ENCODE measurements around the gene LNX1.
A peak's percentile ranks its signal among the peaks of the same experiment; 100 is the strongest.

Gene LNX1

DNA sequence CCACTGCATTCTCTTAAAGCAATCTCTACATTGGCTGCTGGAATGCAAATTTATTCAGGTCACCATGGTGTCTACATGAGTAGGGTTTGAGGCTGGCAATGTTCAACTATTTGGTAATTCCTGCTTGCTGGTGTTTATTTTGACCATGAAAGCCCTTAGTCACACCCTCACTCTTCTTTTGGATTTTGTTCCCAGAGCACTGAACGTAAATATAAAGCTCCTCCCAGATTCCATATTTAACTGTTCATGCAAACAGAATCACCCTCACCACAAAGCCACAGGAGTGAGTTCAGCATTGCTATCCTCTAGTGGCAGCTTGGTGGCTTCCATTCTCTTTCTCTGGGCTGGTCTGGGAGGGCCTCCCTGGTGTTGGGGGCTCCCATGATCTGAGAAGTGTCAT is 82.8 kb downstream of the LNX1 start:
- no peak overlapping the region for H4K5ac ChIP-seq (ENCODE audit: low read length)
- no peaks in the 10 kb centered on the region for H3K79me2 ChIP-seq (ENCODE audit: control insufficient read depth, insufficient read depth, low read length)
- DNase-seq: no peak
- H3K23ac ChIP-seq (ENCODE audit: low read length): no peak overlapping the region
- H3K56ac ChIP-seq (ENCODE audit: low read length): no peak overlapping the region
- no peak overlapping the region for H3K4ac ChIP-seq (ENCODE audit: low read depth, low read length)
- H3K4me2 ChIP-seq (ENCODE audit: low read length): no peak overlapping the region
- H2BK15ac ChIP-seq (replicated peaks; ENCODE audit: low read depth): no peak overlapping the region
- WGBS (ENCODE audit: extremely low coverage, insufficient coverage, low lambda C conversion rate): no CpG with 5 or more reads among the region's 1 CpG
- no peaks in the 10 kb centered on the region for H3K79me1 ChIP-seq (ENCODE audit: low read length)
- H2AK5ac ChIP-seq (ENCODE audit: low read length): no peak overlapping the region
- H3K36me3 ChIP-seq (ENCODE audit: control insufficient read depth, insufficient read depth, low read length): no peaks in the 10 kb centered on the region
- no peak overlapping the region for H4K8ac ChIP-seq (ENCODE audit: low read depth, low read length)
- no peak overlapping the region for H3K4me3 ChIP-seq (ENCODE audit: low read length)
- H3K18ac ChIP-seq (ENCODE audit: low read length): no peak overlapping the region
- H2BK5ac ChIP-seq (ENCODE audit: low read length): no peak overlapping the region
- H2BK120ac ChIP-seq (ENCODE audit: low read depth, low read length): no peak overlapping the region
- no peak overlapping the region for H3K9ac ChIP-seq (ENCODE audit: low read length)
- H3K27me3 ChIP-seq (ENCODE audit: insufficient read depth, low read length, poor library complexity): no peaks in the 10 kb centered on the region
- H3K27ac ChIP-seq (ENCODE audit: low read depth, low read length): no peak overlapping the region
- no peaks in the 10 kb centered on the region for H3K4me1 ChIP-seq (ENCODE audit: control insufficient read depth, low read depth, low read length)

DNA sequence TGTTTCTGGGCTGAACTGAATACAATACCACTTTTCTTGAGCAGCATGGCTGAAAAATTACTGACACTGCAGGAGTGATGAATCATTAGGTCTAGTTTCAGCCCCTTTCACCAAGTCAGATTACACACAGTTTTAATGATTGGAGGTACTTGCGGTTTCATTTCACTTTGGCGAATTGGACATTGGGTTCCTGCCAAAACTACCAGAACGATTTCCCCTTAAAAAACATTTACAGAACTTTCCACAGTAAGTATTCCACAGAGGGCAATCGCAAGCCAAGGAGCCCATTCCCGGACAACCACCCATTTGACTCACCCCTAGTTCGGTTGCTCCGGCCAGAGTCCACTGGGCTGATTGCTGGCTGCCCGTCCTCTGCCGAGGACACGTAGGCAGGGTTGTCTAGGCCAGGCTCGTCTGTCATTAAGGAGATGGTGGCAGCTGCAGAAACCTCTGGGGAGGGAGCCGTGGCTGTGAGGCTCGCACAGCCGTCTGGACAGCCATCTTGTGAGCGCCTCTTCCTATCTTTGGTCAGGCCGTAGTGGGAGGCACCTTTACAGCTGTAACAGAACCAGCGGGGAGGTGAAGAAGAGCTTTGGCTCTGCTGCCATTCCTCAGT is 83.5 kb downstream of the LNX1 start:
- no peak overlapping the region for H4K8ac ChIP-seq (ENCODE audit: low read depth, low read length)
- H3K27me3 ChIP-seq (ENCODE audit: insufficient read depth, low read length, poor library complexity): no peaks in the 10 kb centered on the region
- H3K56ac ChIP-seq (ENCODE audit: low read length): no peak overlapping the region
- no peak overlapping the region for H2BK5ac ChIP-seq (ENCODE audit: low read length)
- H3K23ac ChIP-seq (ENCODE audit: low read length): no peak overlapping the region
- no peaks in the 10 kb centered on the region for H3K79me2 ChIP-seq (ENCODE audit: control insufficient read depth, insufficient read depth, low read length)
- WGBS (ENCODE audit: extremely low coverage, insufficient coverage, low lambda C conversion rate): no CpG with 5 or more reads among the region's 17 CpGs
- no peaks in the 10 kb centered on the region for H3K4me1 ChIP-seq (ENCODE audit: control insufficient read depth, low read depth, low read length)
- H3K36me3 ChIP-seq (ENCODE audit: control insufficient read depth, insufficient read depth, low read length): no peaks in the 10 kb centered on the region
- H3K4ac ChIP-seq (ENCODE audit: low read depth, low read length): no peak overlapping the region
- H3K79me1 ChIP-seq (ENCODE audit: low read length): no peaks in the 10 kb centered on the region
- peak overlapping the region; percentile 32 for H3K18ac ChIP-seq (ENCODE audit: low read length)
- no peak for DNase-seq
- no peak overlapping the region for H2BK15ac ChIP-seq (replicated peaks; ENCODE audit: low read depth)
- no peak overlapping the region for H3K4me3 ChIP-seq (ENCODE audit: low read length)
- H3K4me2 ChIP-seq (ENCODE audit: low read length): no peak overlapping the region
- no peak overlapping the region for H4K5ac ChIP-seq (ENCODE audit: low read length)
- H2BK120ac ChIP-seq (ENCODE audit: low read depth, low read length): no peak overlapping the region
- no peak overlapping the region for H3K9ac ChIP-seq (ENCODE audit: low read length)
- H3K27ac ChIP-seq (ENCODE audit: low read depth, low read length): no peak overlapping the region
- H2AK5ac ChIP-seq (ENCODE audit: low read length): no peak overlapping the region

DNA sequence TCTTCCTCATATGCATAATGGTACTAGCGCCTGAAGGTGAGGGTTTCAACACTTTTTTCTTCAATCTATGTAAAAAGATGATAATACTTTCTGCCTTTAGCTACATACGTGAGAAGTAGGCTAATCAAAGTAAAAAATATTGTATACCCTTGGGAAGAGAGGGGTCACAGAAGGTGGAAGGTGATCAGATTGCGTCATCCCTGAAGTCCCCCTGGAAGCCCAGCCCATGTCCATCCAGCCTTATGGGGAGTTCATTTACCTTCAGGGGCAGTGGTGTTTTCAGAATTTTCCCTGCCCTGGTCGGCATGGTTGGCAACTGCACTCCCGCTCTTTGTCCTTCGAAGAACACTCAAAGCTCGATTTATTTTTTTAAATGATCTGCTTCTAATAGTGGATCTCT is 84.2 kb downstream of the LNX1 start:
- no CpG with 5 or more reads among the region's 7 CpGs for WGBS (ENCODE audit: extremely low coverage, insufficient coverage, low lambda C conversion rate)
- no peak overlapping the region for H4K5ac ChIP-seq (ENCODE audit: low read length)
- H3K9ac ChIP-seq (ENCODE audit: low read length): no peak overlapping the region
- H3K4me1 ChIP-seq (ENCODE audit: control insufficient read depth, low read depth, low read length): no peaks in the 10 kb centered on the region
- H2BK5ac ChIP-seq (ENCODE audit: low read length): no peak overlapping the region
- H3K23ac ChIP-seq (ENCODE audit: low read length): no peak overlapping the region
- H3K79me1 ChIP-seq (ENCODE audit: low read length): no peaks in the 10 kb centered on the region
- H3K27me3 ChIP-seq (ENCODE audit: insufficient read depth, low read length, poor library complexity): no peaks in the 10 kb centered on the region
- no peak for DNase-seq
- H3K4me3 ChIP-seq (ENCODE audit: low read length): no peak overlapping the region
- no peak overlapping the region for H2BK15ac ChIP-seq (replicated peaks; ENCODE audit: low read depth)
- H3K18ac ChIP-seq (ENCODE audit: low read length): no peak overlapping the region
- H4K8ac ChIP-seq (ENCODE audit: low read depth, low read length): no peak overlapping the region
- no peak overlapping the region for H2AK5ac ChIP-seq (ENCODE audit: low read length)
- no peak overlapping the region for H3K4ac ChIP-seq (ENCODE audit: low read depth, low read length)
- no peak overlapping the region for H2BK120ac ChIP-seq (ENCODE audit: low read depth, low read length)
- H3K36me3 ChIP-seq (ENCODE audit: control insufficient read depth, insufficient read depth, low read length): no peaks in the 10 kb centered on the region
- no peak overlapping the region for H3K4me2 ChIP-seq (ENCODE audit: low read length)
- H3K27ac ChIP-seq (ENCODE audit: low read depth, low read length): no peak overlapping the region
- no peaks in the 10 kb centered on the region for H3K79me2 ChIP-seq (ENCODE audit: control insufficient read depth, insufficient read depth, low read length)
- H3K56ac ChIP-seq (ENCODE audit: low read length): no peak overlapping the region

DNA sequence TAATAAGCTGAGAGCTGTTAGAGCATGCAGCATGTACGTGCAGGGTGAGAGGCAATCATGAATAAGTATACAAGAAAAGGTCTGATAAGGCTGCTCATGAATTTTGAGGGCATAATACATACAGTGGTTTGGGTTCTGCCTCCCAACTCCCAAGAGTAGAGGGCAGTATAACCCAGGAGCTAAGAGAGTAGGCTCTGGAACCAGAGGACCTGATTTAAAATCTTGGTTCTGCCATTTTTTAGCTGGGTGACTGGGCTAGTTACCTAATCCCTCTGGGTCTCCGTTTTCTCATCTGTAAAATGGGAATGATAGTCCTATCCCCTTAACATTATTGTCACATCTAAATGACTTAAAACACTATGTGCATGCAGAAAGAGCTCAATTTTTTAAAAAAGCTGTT is 85.3 kb downstream of the LNX1 start:
- H3K4me3 ChIP-seq (ENCODE audit: low read length): no peak overlapping the region
- no peaks in the 10 kb centered on the region for H3K79me1 ChIP-seq (ENCODE audit: low read length)
- H3K56ac ChIP-seq (ENCODE audit: low read length): no peak overlapping the region
- no peak overlapping the region for H3K18ac ChIP-seq (ENCODE audit: low read length)
- H2BK120ac ChIP-seq (ENCODE audit: low read depth, low read length): no peak overlapping the region
- no peak overlapping the region for H2AK5ac ChIP-seq (ENCODE audit: low read length)
- no peak overlapping the region for H3K23ac ChIP-seq (ENCODE audit: low read length)
- no CpG with 5 or more reads among the region's 2 CpGs for WGBS (ENCODE audit: extremely low coverage, insufficient coverage, low lambda C conversion rate)
- H2BK5ac ChIP-seq (ENCODE audit: low read length): no peak overlapping the region
- no peak overlapping the region for H4K5ac ChIP-seq (ENCODE audit: low read length)
- no peak overlapping the region for H3K4ac ChIP-seq (ENCODE audit: low read depth, low read length)
- no peak overlapping the region for H3K27ac ChIP-seq (ENCODE audit: low read depth, low read length)
- H3K4me1 ChIP-seq (ENCODE audit: control insufficient read depth, low read depth, low read length): no peaks in the 10 kb centered on the region
- H3K27me3 ChIP-seq (ENCODE audit: insufficient read depth, low read length, poor library complexity): no peaks in the 10 kb centered on the region
- no peak overlapping the region for H3K4me2 ChIP-seq (ENCODE audit: low read length)
- H3K9ac ChIP-seq (ENCODE audit: low read length): no peak overlapping the region
- no peaks in the 10 kb centered on the region for H3K36me3 ChIP-seq (ENCODE audit: control insufficient read depth, insufficient read depth, low read length)
- no peak overlapping the region for H2BK15ac ChIP-seq (replicated peaks; ENCODE audit: low read depth)
- DNase-seq: peak; percentile 51
- no peak overlapping the region for H4K8ac ChIP-seq (ENCODE audit: low read depth, low read length)
- H3K79me2 ChIP-seq (ENCODE audit: control insufficient read depth, insufficient read depth, low read length): no peaks in the 10 kb centered on the region

DNA sequence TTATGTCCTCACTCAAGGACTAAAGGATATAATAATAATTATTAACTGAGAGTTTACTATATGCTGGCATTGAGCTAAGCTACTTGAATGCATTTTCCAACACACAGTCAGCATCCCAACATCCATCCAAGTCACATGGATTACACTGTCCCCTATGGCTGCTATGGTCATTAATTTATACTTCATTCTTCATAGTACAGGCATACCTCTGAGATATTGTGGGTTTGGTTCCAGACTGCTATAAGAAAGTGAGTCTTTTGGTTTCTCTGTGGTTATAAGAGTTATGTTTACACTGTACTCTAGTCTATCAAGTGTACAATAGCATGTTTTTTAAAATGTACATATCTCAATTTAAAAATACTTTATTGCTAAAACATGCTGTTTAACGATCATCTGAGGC is 89.2 kb downstream of the LNX1 start:
- no CpG with 5 or more reads among the region's 1 CpG for WGBS (ENCODE audit: extremely low coverage, insufficient coverage, low lambda C conversion rate)
- Histone ChIP-seq H3K79me2 (ENCODE audit: control insufficient read depth, insufficient read depth, low read length) (no peaks in the 10 kb centered on the region), H3K27me3 (ENCODE audit: insufficient read depth, low read length, poor library complexity) (no peaks in the 10 kb centered on the region)

DNA sequence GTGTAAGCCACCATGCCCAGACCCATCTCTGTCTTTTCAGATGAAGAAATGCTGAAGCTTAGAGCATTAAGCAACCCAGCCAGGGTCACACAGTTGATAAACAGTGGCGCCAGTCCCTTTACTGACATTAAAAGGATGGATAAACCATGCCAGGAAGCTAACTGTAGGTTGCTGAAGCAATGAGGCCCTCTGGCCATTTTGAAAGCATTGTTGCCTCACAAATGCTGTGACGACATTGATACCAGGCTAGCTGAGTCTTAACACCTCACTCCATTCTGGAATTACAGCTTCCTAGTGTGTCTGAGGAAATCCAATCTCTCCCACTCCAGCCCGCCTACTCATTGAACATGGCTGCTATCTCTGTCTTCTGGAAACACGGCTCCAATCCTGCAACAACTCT is 89.7 kb downstream of the LNX1 start:
- Histone ChIP-seq H3K23ac (ENCODE audit: low read length) (no peak overlapping the region), H3K27ac (ENCODE audit: low read depth, low read length) (no peak overlapping the region), H3K4ac (ENCODE audit: low read depth, low read length) (no peak overlapping the region), H2AK5ac (ENCODE audit: low read length) (no peak overlapping the region), H3K9ac (ENCODE audit: low read length) (no peak overlapping the region), H3K56ac (ENCODE audit: low read length) (no peak overlapping the region), H3K79me1 (ENCODE audit: low read length) (no peaks in the 10 kb centered on the region), H2BK120ac (ENCODE audit: low read depth, low read length) (no peak overlapping the region), H2BK15ac (replicated peaks; ENCODE audit: low read depth) (no peak overlapping the region), H4K5ac (ENCODE audit: low read length) (no peak overlapping the region), H3K4me2 (ENCODE audit: low read length) (no peak overlapping the region), H2BK5ac (ENCODE audit: low read length) (no peak overlapping the region), H3K18ac (ENCODE audit: low read length) (no peak overlapping the region), H3K79me2 (ENCODE audit: control insufficient read depth, insufficient read depth, low read length) (no peaks in the 10 kb centered on the region), H3K4me1 (ENCODE audit: control insufficient read depth, low read depth, low read length) (no peaks in the 10 kb centered on the region), H4K8ac (ENCODE audit: low read depth, low read length) (no peak overlapping the region), H3K4me3 (ENCODE audit: low read length) (no peak overlapping the region), H3K36me3 (ENCODE audit: control insufficient read depth, insufficient read depth, low read length) (no peaks in the 10 kb centered on the region), H3K27me3 (ENCODE audit: insufficient read depth, low read length, poor library complexity) (no peaks in the 10 kb centered on the region)
- WGBS (ENCODE audit: extremely low coverage, insufficient coverage, low lambda C conversion rate): no CpG with 5 or more reads among the region's 4 CpGs
- DNase-seq: no peak

More for the DNA sequence above, 89.2 kb downstream of the LNX1 start:
- H3K27ac ChIP-seq (ENCODE audit: low read depth, low read length): no peak overlapping the region
- H3K18ac ChIP-seq (ENCODE audit: low read length): no peak overlapping the region
- H4K5ac ChIP-seq (ENCODE audit: low read length): no peak overlapping the region
- no peaks in the 10 kb centered on the region for H3K36me3 ChIP-seq (ENCODE audit: control insufficient read depth, insufficient read depth, low read length)
- DNase-seq: no peak
- H3K4me1 ChIP-seq (ENCODE audit: control insufficient read depth, low read depth, low read length): no peaks in the 10 kb centered on the region
- H3K4ac ChIP-seq (ENCODE audit: low read depth, low read length): no peak overlapping the region
- H3K79me1 ChIP-seq (ENCODE audit: low read length): no peaks in the 10 kb centered on the region
- no peak overlapping the region for H3K56ac ChIP-seq (ENCODE audit: low read length)
- no peak overlapping the region for H3K23ac ChIP-seq (ENCODE audit: low read length)
- H3K4me3 ChIP-seq (ENCODE audit: low read length): no peak overlapping the region
- no peak overlapping the region for H2BK5ac ChIP-seq (ENCODE audit: low read length)
- H2AK5ac ChIP-seq (ENCODE audit: low read length): no peak overlapping the region
- H2BK120ac ChIP-seq (ENCODE audit: low read depth, low read length): no peak overlapping the region
- H4K8ac ChIP-seq (ENCODE audit: low read depth, low read length): no peak overlapping the region
- no peak overlapping the region for H2BK15ac ChIP-seq (replicated peaks; ENCODE audit: low read depth)
- no peak overlapping the region for H3K4me2 ChIP-seq (ENCODE audit: low read length)
- no peak overlapping the region for H3K9ac ChIP-seq (ENCODE audit: low read length)
